H1 (cell line): Measurements from ENCODE around the gene ZNF488. TPM values are rescaled to one million over a fixed set of nuclear protein-coding genes. Genes with fewer than 3 reads are reported as not detected.

Experiments
- CTCF ChIA-PET: fragments of 300-600 bp; sonication (Branson Sonifier 250); formaldehyde crosslinking; loops from one replicate; lab custom pipeline; 2021; ENCODE audit not compliant: partially characterized antibody; lab: Charles Lee
- POLR2A ChIA-PET: fragments of 300-600 bp; sonication (Branson Sonifier 250); formaldehyde crosslinking; loops from one replicate; lab custom pipeline; 2021; ENCODE audit warnings: inconsistent platforms; ENCODE audit not compliant: partially characterized antibody; lab: Charles Lee
- DNase-seq, 2 experiments: peaks; one replicate each; pipeline versions ENCODE4 v3.0.0 to v3.0.0-alpha.2; 2010 to 2022; ENCODE audit warnings: low spot score in 2 of 2, low read depth in 1 of 2, mixed read lengths in 1 of 2
- FAIRE-seq: peaks from 2 replicates; lab custom pipeline; 2011; peaks lifted over from hg19 to GRCh38; lab: Jason Lieb, UNC
- H2AFZ ChIP-seq: 2 replicates; pipeline ENCODE4 v1.8.1; 2012; ENCODE audit warnings: low read length, inconsistent platforms
- H2AK5ac ChIP-seq: 2 replicates; pipeline ENCODE4 v1.6.1; 2013; ENCODE audit warnings: low read depth, low read length
- H2BK120ac ChIP-seq: replicated peaks from 2 replicates; pipeline ENCODE3; 2013; ENCODE audit warnings: low read depth, low read length, inconsistent platforms
- H2BK12ac ChIP-seq: 2 replicates; pipeline ENCODE4 v1.6.1; 2013; ENCODE audit warnings: low read depth, low read length
- H2BK15ac ChIP-seq: 2 replicates; pipeline ENCODE4 v1.6.1; 2013; ENCODE audit warnings: low read length
- H2BK20ac ChIP-seq: 2 replicates; pipeline ENCODE4 v1.6.1; 2013; ENCODE audit warnings: low read length
- H2BK5ac ChIP-seq: 2 replicates; pipeline ENCODE4 v1.6.1; 2013; ENCODE audit warnings: low read depth, low read length
- H3K14ac ChIP-seq: 2 replicates; pipeline ENCODE4 v1.6.1; 2013; ENCODE audit warnings: inconsistent platforms; ENCODE audit not compliant: insufficient read length
- H3K18ac ChIP-seq: 2 replicates; pipeline ENCODE4 v1.6.1; 2013; ENCODE audit warnings: low read length; ENCODE audit errors: extremely low read depth
- H3K23ac ChIP-seq: 2 replicates; pipeline ENCODE4 v1.6.1; 2013; ENCODE audit warnings: inconsistent platforms; ENCODE audit not compliant: insufficient read length
- H3K23me2 ChIP-seq: 2 replicates; pipeline ENCODE4 v1.6.1; 2013; ENCODE audit warnings: low read depth, low read length
- H3K27ac ChIP-seq: 2 replicates; pipeline ENCODE4 v1.6.1; 2011; ENCODE audit warnings: low read depth, low read length, inconsistent platforms
- H3K27me3 ChIP-seq, 4 experiments: replicated peaks in 1 of 4; 1 replicate in 1 of 4; 2 replicates in 3 of 4; pipeline versions ENCODE4 v1.6.1 to v1.8.1; 2011 to 2013; ENCODE audit warnings: low read length in 3 of 4, mild to moderate bottlenecking in 3 of 4, inconsistent platforms in 2 of 4, mixed read lengths in 2 of 4, moderate library complexity in 1 of 4; ENCODE audit not compliant: control insufficient read depth in 3 of 4, insufficient read depth in 3 of 4; ENCODE audit errors: extremely low read depth in 1 of 4
- H3K36me3 ChIP-seq, 4 experiments: 2 replicates each; pipeline versions ENCODE4 v1.6.1 to v1.8.1; 2011 to 2013; ENCODE audit warnings: mild to moderate bottlenecking in 4 of 4, low read length in 3 of 4, moderate library complexity in 2 of 4, control low read depth in 1 of 4, inconsistent platforms in 1 of 4; ENCODE audit not compliant: insufficient read depth in 4 of 4, control insufficient read depth in 2 of 4
- H3K4ac ChIP-seq: replicated peaks from 2 replicates; pipeline ENCODE3; 2013; ENCODE audit warnings: low read length, low read depth, mixed read lengths, inconsistent platforms; ENCODE audit not compliant: insufficient read length
- H3K4me1 ChIP-seq, 4 experiments: replicated peaks in 1 of 4; 1 replicate in 1 of 4; 2 replicates in 3 of 4; pipeline versions ENCODE4 v1.6.1 to v1.8.1; 2011 to 2013; ENCODE audit warnings: low read length in 3 of 4, inconsistent platforms in 2 of 4, mixed read lengths in 1 of 4; ENCODE audit not compliant: insufficient read depth in 4 of 4, control insufficient read depth in 3 of 4
- H3K4me2 ChIP-seq, 2 experiments: 2 replicates each; pipeline versions ENCODE4 v1.6.1 to v1.8.1; 2011 to 2013; ENCODE audit warnings: low read depth in 2 of 2, low read length in 2 of 2, control low read depth in 1 of 2, inconsistent platforms in 1 of 2, mild to moderate bottlenecking in 1 of 2; ENCODE audit not compliant: insufficient read depth in 1 of 2
- H3K4me3 ChIP-seq, 4 experiments: fragments of 200-600, 300-600 bp in 1 of 4; sonication (generic), shearing (Covaris generic), sonication (Bioruptor Twin) in 1 of 4; 2 replicates each; pipeline versions ENCODE4 v1.5.1 to v1.8.1; 2011 to 2016; ENCODE audit warnings: low read length in 4 of 4, low read depth in 3 of 4, control low read depth in 2 of 4, inconsistent platforms in 2 of 4, mild to moderate bottlenecking in 2 of 4, mixed read lengths in 1 of 4, moderate library complexity in 1 of 4; ENCODE audit not compliant: insufficient read depth in 2 of 4; ENCODE audit errors: extremely low read depth in 1 of 4
- H3K56ac ChIP-seq: replicated peaks from 2 replicates; pipeline ENCODE3; 2013; ENCODE audit warnings: low read depth, mild to moderate bottlenecking, mixed read lengths, low read length, inconsistent platforms; ENCODE audit not compliant: insufficient read length
- H3K79me1 ChIP-seq: 2 replicates; pipeline ENCODE4 v1.6.1; 2013; ENCODE audit warnings: low read depth, low read length, control low read depth
- H3K79me2 ChIP-seq, 2 experiments: 2 replicates each; pipeline versions ENCODE4 v1.6.1 to v1.8.1; 2012 to 2013; ENCODE audit warnings: low read length in 2 of 2, mild to moderate bottlenecking in 2 of 2, inconsistent platforms in 1 of 2; ENCODE audit not compliant: insufficient read depth in 2 of 2, control insufficient read depth in 1 of 2
- H3K9ac ChIP-seq, 4 experiments: replicated peaks in 1 of 4; 1 replicate in 1 of 4; 2 replicates in 3 of 4; pipeline versions ENCODE4 v1.6.1 to v1.8.1; 2011 to 2013; ENCODE audit warnings: low read depth in 3 of 4, low read length in 3 of 4, control low read depth in 2 of 4, mild to moderate bottlenecking in 2 of 4, moderate library complexity in 2 of 4, inconsistent platforms in 1 of 4; ENCODE audit errors: extremely low read depth in 1 of 4
- H3K9me3 ChIP-seq, 2 experiments: 2 replicates each; pipeline versions ENCODE4 v1.6.1 to v1.8.1; 2012 to 2013; ENCODE audit warnings: mild to moderate bottlenecking in 2 of 2, moderate library complexity in 2 of 2, control low read depth in 1 of 2, inconsistent platforms in 1 of 2, low read depth in 1 of 2, low read length in 1 of 2, mixed read lengths in 1 of 2; ENCODE audit not compliant: insufficient read depth in 2 of 2
- H4K20me1 ChIP-seq, 2 experiments: replicated peaks in 1 of 2; 2 replicates each; pipeline versions ENCODE3 to v1.8.1; 2011 to 2013; ENCODE audit warnings: inconsistent platforms in 2 of 2, low read length in 2 of 2, mild to moderate bottlenecking in 1 of 2; ENCODE audit not compliant: insufficient read depth in 2 of 2, control insufficient read depth in 1 of 2
- H4K5ac ChIP-seq: 2 replicates; pipeline ENCODE4 v1.6.1; 2013; ENCODE audit warnings: low read length, low read depth, mixed read lengths, inconsistent platforms; ENCODE audit not compliant: insufficient read length
- H4K8ac ChIP-seq: 2 replicates; pipeline ENCODE4 v1.8.0; 2013; ENCODE audit warnings: mild to moderate bottlenecking, moderate library complexity, low read length, inconsistent platforms; ENCODE audit not compliant: insufficient read depth; ENCODE audit errors: extremely low read depth
- H4K91ac ChIP-seq: replicated peaks from 2 replicates; pipeline ENCODE3; 2013; ENCODE audit warnings: low read length, mixed read lengths, inconsistent platforms; ENCODE audit not compliant: insufficient read length
- BCL11A ChIP-seq, 2 experiments: IDR thresholded peaks; one replicate each; pipeline ENCODE4 v1.6.1; 2011; ENCODE audit warnings: low read depth in 2 of 2, low read length in 2 of 2, mild to moderate bottlenecking in 2 of 2
- BRCA1 ChIP-seq: IDR thresholded peaks from 2 replicates; pipeline ENCODE4 v1.6.1; 2012; ENCODE audit warnings: low read depth, low read length, improper control_type of control experiment
- CBX5 ChIP-seq: fragments of 300-800, 300-1000 bp; sonication (generic); IDR thresholded peaks from 2 replicates; pipeline ENCODE4 v1.7.1; 2016; ENCODE audit warnings: antibody characterized with exemption, low read length, low read depth
- CHD1 ChIP-seq: IDR thresholded peaks from 2 replicates; pipeline ENCODE4 v1.6.1; 2012; ENCODE audit warnings: low read depth, low read length, improper control_type of control experiment
- CTBP2 ChIP-seq: IDR thresholded peaks from 2 replicates; pipeline ENCODE4 v1.7.0; 2011; ENCODE audit warnings: borderline replicate concordance, mild to moderate bottlenecking, moderate library complexity, mixed read lengths, low read length; ENCODE audit not compliant: insufficient read depth, insufficient read length
- EGR1 ChIP-seq: IDR thresholded peaks from 2 replicates; pipeline ENCODE4 v1.6.1; 2011; ENCODE audit warnings: low read depth, low read length, borderline replicate concordance
- SP2 ChIP-seq: IDR thresholded peaks from 2 replicates; pipeline ENCODE4 v1.6.1; 2012; ENCODE audit warnings: mild to moderate bottlenecking, low read length, inconsistent platforms
- SRF ChIP-seq: IDR thresholded peaks from 2 replicates; pipeline ENCODE4 v1.6.1; 2011; ENCODE audit warnings: mild to moderate bottlenecking, low read depth, low read length, moderate library complexity
- TBP ChIP-seq: IDR thresholded peaks from 2 replicates; pipeline ENCODE4 v1.6.1; 2011; ENCODE audit warnings: low read depth, low read length, improper control_type of control experiment
- YY1 ChIP-seq: IDR thresholded peaks from 2 replicates; pipeline ENCODE4 v1.6.1; 2011; ENCODE audit warnings: low read depth, mild to moderate bottlenecking, low read length
- WGBS, 2 experiments: shearing (Covaris generic) in 1 of 2; methylation state at CpG; one replicate each; pipeline versions ENCODE4 v1.1.6 to v1.1.7; 2013 to 2015; ENCODE audit warnings: low lambda C conversion rate in 2 of 2, mixed read lengths in 2 of 2, inconsistent platforms in 1 of 2, low coverage in 1 of 2, missing lambda C conversion rate in 1 of 2; ENCODE audit not compliant: insufficient replicate concordance in 2 of 2, insufficient coverage in 1 of 2, insufficient read length in 1 of 2; ENCODE audit errors: extremely low coverage in 1 of 2, missing lambda C conversion rate in 1 of 2; 5-methylcytosine and 5-hydroxymethylcytosine counted together
- polyA plus RNA-seq, 7 experiments: library from polyadenylated mRNA; depleted of rRNA in 3 of 7; stranded (reverse) in 5 of 7; unstranded in 2 of 7; fragments of >200 nt in 5 of 7; fragments of 200-250 nt in 2 of 7; gene quantifications; 1 replicate in 5 of 7; 2 replicates in 1 of 7; 4 replicates in 1 of 7; pipeline versions ENCODE4 v1.2.1 to v1.2.3, GENCODE V29; 2011 to 2013; ENCODE audit warnings: missing spikeins in 2 of 7, mixed read lengths in 2 of 7
- total RNA-seq: library from RNA; stranded (reverse); fragmentation: NEBNext Ultra II Directional; extraction: Animal tissue kit (Norgen Biotek cat#: 25700); gene quantifications from 2 replicates; pipeline ENCODE4 v1.2.1, GENCODE V29; 2021
- TF ChIP-seq, protein P1 (sequence below): IDR thresholded peaks from 2 replicates; pipeline ENCODE4 v1.6.1; 2012; ENCODE audit warnings: inconsistent platforms
- TF ChIP-seq, protein P2 (sequence below): IDR thresholded peaks from 2 replicates; pipeline ENCODE4 v1.6.1; 2011; ENCODE audit warnings: low read length, improper control_type of control experiment

The ZNF488 gene
- total and polyA plus RNA-seq, 2 of the 8 experiments (the other 6 are each of a cell fraction or from before 2014, with no cell fraction given) = 7.9 to 11.4 TPM

DNA sequence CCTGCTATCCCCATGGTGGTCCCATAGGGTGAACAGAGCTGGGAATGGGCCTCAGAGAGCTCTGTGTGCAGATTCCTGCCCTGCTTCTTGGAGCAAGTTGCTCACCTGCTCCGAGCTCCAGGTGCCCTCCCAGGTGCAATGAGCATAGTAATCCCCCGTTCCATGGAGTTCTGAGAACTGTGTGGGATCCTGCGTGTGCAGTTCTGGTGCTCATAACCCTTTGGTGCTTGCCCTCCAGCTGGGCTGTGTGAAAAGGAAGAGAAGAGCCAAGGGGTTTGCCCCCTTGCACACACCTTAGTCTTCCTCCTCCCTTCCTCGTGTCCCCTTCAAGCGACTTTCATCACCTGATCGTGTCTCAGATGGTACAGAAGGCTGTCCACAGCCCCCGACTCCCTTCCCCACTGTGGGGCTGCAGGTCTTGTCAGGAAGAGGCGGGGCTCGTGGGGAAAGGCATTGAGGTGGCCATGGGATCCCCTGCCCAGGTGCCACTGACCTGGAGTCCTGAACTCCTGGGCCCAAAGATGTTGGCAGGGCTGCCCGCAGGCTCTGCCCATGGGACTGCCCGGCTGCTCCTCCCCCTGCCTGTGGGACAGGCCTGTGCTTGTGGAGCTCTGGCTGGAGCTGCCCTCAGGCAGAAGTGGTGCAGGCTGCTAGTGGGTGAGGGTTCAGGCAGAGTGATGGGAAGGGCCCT, 21.9 kb upstream of the ZNF488 start:
- Histone ChIP-seq H3K56ac (no peak overlapping the region), H3K23me2 (peaks cover 4% of the 10 kb centered on the region; the same call in 1 of the 2 replicates), H2BK12ac (no peak overlapping the region), H3K4me3 (no peak overlapping the region), H2AFZ (no peak overlapping the region), H3K18ac (0 out of 2 replicates have a peak overlapping the region, but pooled peaks have one; percentile 28), H4K20me1 (peaks cover 0 to 3% of the 10 kb centered on the region in 2 experiments), H3K4me1 (peaks cover 7 to 27% (median 20%) of the 10 kb centered on the region in 4 experiments), H2BK20ac (no peak overlapping the region), H2AK5ac (no peak overlapping the region), H2BK5ac (no peak overlapping the region), H3K79me1 (no peaks in the 10 kb centered on the region), H3K4me2 (no peak overlapping the region), H2BK120ac (no peak overlapping the region), H3K27ac (no peak overlapping the region), H4K5ac (no peak overlapping the region), H4K91ac (no peak overlapping the region), H4K8ac (no peak overlapping the region), H3K9ac (no peak overlapping the region), H3K14ac (no peak overlapping the region), H3K4ac (no peak overlapping the region), H3K27me3 (no peaks in the 10 kb centered on the region), H3K23ac (no peak overlapping the region), H3K36me3 (no peaks in the 10 kb centered on the region), H3K9me3 (no peaks in the 10 kb centered on the region), H3K79me2 (no peaks in the 10 kb centered on the region), H2BK15ac (no peak overlapping the region)
- WGBS, 2 experiments = 93% methylated on average over 10 of the region's 11 CpGs; no CpG with 5 or more reads in 1 of the 2 experiments
- CTCF ChIA-PET = interaction anchor here (0.6 to 4.2 kb wide), 6 partner anchors 9 to 117 kb away, joined by 3 to 25 read pairs (median 5); no protein-coding TSS in a partner anchor
- FAIRE-seq = no peak
- POLR2A ChIA-PET = no interaction called here
- no peak for DNase-seq
- TF ChIP-seq SRF (no peak), CTBP2 (no peak), CBX5 (no peak), CHD1 (no peak), EGR1 (no peak), BCL11A (IDR thresholded peaks at IDR 0.05; ENCODE audit: low read depth in 2 of 2, low read length in 2 of 2) (no peak), YY1 (no peak), TBP (no peak), BRCA1 (no peak), SP2 (no peak)
- TF ChIP-seq, protein P1, sequence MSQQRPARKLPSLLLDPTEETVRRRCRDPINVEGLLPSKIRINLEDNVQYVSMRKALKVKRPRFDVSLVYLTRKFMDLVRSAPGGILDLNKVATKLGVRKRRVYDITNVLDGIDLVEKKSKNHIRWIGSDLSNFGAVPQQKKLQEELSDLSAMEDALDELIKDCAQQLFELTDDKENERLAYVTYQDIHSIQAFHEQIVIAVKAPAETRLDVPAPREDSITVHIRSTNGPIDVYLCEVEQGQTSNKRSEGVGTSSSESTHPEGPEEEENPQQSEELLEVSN = no peak
- TF ChIP-seq, protein P2, sequence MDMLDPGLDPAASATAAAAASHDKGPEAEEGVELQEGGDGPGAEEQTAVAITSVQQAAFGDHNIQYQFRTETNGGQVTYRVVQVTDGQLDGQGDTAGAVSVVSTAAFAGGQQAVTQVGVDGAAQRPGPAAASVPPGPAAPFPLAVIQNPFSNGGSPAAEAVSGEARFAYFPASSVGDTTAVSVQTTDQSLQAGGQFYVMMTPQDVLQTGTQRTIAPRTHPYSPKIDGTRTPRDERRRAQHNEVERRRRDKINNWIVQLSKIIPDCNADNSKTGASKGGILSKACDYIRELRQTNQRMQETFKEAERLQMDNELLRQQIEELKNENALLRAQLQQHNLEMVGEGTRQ = no peak
